HG03095 (cell line): ENCODE data around the gene PTF1A.

Experiments used
- ATAC-seq: cut with Tn5 transposase; IDR thresholded peaks from one replicate; pipeline ENCODE4 v1.9.1; 2021; ENCODE audit warnings: moderate library complexity; ENCODE audit not compliant: unreplicated experiment

PTF1A gene, protein sequence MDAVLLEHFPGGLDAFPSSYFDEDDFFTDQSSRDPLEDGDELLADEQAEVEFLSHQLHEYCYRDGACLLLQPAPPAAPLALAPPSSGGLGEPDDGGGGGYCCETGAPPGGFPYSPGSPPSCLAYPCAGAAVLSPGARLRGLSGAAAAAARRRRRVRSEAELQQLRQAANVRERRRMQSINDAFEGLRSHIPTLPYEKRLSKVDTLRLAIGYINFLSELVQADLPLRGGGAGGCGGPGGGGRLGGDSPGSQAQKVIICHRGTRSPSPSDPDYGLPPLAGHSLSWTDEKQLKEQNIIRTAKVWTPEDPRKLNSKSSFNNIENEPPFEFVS

DNA sequence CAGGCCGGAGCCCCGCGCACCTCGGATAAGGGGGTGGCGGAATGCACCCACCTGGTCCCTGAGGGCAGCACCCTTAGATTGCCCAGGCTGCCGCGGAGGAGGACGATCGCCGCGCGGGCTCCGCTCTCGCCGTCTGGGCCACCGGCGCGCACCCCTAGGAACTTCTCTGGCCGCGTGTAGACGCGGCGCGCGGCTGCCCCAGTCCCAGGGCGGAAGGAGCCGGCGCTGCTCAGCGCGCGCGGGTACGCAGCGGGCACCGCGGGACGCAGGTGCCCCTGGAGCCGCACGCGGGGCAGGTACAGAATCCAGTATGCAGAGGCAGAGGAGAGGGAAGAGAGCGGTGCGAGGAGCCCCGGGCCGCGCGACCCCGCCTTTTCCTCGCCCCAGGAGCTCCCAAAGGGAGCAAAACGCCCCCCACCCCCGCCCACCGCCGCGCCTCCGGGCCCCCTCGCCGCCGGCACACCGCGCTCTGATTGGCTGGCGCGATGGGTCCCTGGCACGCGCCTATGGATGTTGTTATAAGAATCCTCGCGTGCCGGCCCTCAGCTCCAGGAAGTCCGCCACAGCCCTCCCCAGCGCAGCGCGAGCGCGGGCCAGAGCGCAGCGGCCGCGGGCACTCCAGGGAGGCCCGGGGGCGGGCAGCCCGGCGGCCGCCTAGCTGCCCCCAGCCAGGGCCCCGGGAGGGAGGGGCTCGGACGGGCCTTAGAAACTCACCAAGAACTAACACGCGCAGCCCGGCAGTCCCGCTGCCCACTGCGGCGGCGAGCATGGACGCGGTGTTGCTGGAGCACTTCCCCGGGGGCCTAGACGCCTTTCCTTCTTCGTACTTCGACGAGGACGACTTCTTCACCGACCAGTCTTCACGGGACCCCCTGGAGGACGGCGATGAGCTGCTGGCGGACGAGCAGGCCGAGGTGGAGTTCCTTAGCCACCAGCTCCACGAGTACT, at the start of gene PTF1A:
PTF1A (plus strand) TSS at position 549 of the 948 bp plus-strand sequence; CDS start at position 768, 219 bp downstream.
- no peak for ATAC-seq

DNA sequence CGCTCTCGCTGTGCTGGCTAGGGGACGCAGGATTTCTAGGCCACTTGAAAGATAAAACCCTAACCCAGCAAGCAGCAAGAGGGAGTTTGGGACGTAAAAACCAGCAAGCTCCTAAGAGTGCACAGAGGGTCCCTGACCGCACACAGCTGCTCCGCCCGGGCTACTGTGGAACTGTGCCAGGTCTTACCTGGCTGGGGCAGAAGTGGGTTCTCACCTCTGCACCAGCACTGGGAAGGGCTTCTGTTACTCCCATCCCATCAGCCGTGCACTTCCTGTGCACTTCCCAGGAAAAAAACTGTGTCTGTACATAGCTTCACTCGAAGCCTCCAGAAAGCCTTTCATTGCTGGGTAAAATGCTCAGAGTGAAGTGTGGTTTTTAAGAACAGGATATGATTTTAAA, 45.9 kb upstream of the PTF1A start:
- ATAC-seq: no peak

DNA sequence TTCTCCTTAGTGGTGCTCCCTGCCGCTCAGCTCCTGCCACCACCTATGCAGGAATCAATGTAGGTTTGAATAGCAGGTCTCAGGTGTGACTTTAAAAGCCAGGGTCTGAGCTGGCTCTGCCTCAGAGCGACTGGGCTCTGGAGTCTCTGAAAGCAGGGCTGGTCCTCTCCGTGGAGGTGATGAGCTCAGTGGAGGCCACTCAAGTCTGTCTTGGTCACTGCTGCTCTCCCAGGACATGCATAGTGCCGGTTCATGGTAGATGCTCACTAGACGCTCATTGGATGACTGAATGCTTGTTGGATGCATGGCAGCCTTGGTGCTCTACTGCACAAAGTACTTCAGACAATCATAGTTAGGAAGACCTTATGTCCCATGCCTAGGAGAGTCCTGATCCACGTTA, 45.1 kb upstream of the PTF1A start:
- ATAC-seq: no peak

DNA sequence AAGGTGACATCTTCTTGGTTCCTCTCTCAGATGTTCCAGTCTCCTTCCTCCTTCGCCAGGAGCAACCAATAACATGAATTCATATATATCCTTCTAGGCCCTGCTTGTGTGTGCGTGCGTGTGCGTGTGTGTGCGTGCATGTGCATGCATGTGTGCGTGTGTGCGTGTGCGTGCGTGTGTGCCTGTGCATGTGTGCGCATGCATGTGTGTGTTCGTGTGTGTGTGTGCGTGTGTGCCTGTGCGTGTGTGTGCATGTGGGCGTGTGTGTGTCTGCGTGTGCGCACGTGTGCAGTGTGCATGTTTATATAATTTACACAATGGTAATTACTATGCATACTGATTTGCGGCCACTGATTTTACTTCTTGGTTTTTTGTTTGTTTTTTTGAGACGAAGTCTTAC, 43.9 kb upstream of the PTF1A start:
- no peak for ATAC-seq

DNA sequence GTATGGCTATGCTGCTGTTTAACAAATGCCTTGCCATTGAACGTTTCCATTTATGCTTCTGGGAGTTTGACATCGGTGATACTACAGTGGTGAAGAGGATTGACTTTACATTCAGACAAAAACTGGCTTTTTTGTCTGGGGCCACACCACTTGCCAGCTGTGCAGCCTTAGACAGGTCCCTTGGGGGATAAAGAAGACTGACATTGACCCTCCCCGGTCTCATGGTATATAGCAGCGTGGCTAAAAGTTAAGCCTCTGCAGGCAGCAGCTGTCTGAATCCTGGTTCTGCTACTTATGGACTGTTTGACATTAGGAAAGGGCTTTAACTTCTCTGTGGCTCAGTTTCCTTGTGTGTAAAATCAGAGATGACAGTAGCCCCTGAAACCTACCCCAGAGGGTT, 42.0 kb upstream of the PTF1A start:
- ATAC-seq: no peak

DNA sequence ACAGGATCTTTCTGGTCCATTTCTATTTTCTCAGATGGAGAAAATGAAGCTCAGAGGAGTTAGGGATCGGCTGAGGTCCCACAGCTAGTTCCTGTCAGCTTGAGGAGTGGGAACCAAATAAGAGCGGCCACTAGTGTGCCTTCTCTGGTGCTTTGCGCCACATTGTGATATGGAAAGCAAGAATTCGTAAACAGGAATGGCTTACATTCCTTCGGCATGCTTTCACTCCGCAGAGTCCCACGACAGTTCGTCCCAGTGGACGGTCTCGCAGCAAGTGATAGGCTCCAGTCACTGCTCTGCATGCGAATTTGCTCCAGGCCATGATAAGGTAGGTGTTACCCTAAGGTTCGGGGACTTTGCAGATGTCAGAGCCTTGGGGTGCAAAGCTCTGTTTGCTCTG, 41.5 kb upstream of the PTF1A start:
- no peak for ATAC-seq

DNA sequence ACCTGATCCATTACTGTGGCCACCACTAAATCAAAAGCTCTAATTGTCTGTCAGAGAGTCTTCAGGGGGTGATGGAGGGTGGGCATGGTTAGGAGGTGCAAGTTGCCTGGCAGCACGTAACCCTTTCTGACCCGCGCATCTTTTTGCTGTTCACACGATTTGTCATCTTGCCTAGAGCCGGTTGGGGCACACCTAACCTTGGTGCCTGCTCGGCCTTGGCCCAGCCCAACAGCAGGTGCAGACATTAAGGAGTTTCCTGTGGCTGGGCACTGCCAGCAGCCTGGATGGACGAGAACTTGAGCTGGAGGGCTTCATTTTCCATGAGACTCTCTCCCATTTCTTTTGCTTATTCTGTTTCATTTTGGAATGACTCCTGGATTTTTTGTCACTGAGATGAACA, 41.0 kb upstream of the PTF1A start:
- no peak for ATAC-seq

DNA sequence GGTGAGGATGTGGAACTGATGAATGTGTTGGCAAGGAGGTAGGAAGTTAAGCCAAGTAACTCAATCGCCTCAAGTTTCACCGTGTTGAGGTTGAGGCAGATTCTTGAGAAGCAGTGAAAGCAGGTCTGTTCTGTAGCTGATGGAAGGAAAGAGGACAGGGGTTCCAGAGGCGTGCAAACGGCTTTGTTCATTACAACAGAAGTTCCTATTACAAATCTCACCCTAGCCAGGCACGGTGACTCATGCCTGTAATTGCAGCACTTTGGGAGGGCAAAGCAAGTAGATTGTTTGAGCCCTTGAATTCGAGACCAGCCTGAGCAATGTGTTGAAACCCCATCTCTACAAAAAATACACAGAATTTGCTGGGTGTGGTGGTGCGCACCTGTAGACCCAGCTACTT, 36.9 kb upstream of the PTF1A start:
- no peak for ATAC-seq

DNA sequence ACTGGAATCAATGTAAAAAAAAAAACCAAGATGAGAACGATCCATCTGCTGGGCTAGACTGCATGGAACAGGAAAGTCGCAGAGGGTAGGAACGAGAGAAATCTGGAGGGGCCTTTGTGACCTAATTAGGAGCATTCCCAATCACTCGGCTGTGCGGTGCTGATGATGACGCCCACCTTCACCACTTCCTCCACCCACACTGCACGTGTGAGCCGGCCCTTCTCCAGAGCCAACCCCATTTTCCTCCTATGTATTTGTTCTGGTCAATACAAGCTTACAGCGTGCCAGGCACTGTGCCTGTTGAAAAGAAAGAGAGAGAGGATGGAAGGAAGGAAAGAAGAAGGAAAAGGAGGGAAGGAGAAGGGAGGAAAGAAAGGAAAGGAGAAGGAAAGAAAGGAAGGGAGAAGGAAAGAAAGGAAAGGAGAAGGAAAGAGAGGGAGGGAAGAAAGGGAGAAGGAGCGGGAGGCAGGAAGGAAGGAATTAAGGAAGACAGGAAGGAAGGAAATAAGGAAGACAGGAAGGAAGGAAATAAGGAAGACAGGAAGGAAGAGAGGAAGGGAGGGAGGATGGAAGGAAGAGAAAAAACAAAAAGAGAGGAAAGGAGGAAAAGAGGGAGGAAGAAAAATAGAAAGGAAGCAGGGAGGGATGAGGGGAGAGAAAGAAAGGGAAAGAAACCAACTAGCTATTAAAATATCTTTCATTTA, 35.5 kb upstream of the PTF1A start:
- ATAC-seq: no peak

DNA sequence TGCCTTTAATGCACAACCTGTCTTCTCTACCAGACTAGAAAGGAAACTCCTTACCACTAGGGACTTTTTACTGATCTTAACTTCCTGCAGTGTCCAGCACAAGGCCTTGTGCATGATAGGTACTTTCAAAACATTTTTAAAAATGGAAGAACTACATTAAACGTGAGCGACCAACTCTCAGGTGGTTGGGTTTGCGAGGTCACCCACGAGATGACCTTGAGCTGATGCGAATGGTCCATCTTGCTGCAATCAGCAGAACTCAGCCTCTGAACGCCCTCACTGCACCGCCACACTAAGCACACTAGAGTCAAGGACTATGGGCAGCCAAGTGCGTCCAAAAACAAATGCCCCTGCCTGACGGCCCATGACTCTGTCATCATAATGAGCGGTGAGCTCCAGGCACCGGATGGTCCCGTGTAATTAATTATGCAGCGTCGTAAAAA, 34.9 kb upstream of the PTF1A start:
- ATAC-seq: peak; percentile 78

DNA sequence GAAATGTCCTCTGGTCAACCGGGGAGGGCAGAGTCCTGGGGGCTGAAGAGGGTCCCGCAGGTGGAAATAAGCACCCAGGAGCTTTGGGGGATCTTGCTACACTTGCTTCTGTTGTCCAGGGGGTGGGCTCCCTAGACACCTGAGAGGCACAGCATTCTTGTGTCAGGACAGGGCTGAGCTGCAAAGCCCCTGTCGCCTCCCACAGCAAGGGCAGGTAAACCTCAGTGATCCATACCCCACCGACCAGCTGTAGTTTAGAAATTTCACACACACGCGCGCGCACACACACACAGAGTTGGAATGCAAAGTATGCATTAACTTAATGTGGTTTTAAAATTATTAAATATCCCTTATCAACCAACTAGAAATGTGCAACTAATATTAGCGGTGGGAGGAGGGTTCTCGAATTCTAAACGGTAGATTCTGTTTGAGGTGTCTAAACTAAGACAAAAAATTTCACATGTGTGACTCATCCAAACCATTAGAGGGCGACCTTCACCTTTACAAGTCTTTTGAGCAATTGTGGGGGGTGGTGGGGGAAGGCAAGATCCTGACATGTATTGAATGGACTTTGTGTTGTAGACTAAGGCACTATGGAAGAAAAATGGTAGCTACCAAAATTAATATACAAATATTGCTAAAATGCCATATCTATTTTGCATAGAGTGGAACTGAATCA, 34.3 kb upstream of the PTF1A start:
- peak; percentile 50 for ATAC-seq

DNA sequence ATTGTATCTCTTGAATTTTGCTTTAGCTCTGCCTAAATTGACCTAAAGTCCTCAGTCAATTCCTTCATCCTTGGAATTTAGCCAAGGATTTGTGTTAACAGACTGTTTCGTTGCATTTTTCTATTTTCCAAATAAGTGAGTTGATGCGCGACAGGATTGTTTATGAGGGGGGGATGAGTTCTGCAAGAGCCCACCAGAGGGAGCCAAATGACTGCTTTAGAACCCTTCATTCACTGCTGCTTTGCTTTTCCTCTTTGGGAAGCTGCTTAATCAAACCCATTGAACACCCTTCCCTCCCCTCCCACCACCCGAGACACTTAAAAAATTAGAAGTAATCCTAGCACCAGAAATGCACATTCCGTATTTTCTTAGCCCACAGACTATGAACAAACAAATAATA, 33.7 kb upstream of the PTF1A start:
- ATAC-seq: peak; percentile 57

DNA sequence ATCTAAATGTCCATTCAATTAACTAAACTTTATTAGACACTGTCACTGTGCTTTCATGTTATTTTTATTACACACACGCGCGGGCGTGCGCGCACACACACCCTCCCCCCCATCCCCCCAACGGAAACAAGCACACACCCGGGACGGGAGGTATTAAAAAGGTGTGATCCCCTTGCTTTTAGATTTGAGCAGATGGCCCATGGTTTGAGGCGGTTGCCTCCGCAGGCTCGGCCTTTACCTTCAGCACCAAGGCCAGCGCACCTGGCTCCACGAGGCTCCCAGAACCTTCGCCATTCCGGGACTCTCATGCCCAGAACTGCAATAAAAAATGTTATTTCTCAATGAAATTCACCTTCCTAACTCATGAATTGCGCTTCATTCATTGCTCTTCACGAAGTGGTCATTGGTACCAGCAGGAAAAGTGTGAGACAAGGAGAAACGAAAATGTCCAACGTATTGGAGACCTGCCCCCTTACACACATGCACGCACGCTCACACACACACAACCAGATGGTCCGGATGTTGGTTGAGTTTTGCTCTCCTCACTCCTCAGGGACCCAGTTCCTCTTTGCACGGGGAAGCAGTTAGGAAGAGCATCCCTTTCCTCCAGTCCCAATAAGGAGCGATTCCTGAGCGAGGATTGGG, 20.8 kb upstream of the PTF1A start:
- no peak for ATAC-seq

DNA sequence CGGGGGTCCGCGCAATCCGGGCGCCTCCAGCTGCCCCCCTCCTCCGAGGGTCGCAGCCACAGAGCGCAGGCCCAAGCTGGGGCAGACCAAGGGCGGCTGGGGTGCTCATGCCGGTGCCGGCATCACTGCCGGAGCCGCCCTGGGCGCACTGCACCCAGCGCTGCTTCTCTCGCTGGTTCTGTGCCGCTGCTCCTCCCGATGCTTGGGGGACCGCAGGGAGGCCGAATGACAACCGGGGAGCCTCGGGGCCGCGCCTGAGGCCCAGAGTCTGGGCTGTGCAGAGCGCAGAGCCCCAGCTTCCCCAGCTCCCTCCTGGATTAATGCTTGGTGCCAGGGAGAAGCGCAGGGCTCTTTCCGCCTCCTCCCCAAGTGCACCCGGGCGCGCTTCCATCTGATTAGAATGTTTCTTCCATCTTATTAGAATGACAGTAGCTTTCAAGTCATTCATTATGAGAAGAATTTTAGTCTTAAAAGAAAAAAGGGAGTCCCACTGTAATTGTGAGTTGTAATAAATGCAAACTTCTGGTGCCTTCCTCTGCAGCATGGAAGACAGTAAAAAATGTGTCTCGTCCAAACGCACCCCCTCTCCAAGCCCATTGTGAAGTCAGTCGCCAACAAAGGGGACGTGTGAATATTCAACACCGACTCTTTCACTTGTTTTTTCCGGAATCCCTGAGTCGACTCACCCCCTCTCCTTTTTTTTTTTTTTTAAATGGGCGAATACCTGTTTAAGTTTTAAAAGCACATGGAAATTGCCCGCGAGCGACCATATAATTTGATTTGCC, 19.5 kb upstream of the PTF1A start:
- ATAC-seq: no peak

DNA sequence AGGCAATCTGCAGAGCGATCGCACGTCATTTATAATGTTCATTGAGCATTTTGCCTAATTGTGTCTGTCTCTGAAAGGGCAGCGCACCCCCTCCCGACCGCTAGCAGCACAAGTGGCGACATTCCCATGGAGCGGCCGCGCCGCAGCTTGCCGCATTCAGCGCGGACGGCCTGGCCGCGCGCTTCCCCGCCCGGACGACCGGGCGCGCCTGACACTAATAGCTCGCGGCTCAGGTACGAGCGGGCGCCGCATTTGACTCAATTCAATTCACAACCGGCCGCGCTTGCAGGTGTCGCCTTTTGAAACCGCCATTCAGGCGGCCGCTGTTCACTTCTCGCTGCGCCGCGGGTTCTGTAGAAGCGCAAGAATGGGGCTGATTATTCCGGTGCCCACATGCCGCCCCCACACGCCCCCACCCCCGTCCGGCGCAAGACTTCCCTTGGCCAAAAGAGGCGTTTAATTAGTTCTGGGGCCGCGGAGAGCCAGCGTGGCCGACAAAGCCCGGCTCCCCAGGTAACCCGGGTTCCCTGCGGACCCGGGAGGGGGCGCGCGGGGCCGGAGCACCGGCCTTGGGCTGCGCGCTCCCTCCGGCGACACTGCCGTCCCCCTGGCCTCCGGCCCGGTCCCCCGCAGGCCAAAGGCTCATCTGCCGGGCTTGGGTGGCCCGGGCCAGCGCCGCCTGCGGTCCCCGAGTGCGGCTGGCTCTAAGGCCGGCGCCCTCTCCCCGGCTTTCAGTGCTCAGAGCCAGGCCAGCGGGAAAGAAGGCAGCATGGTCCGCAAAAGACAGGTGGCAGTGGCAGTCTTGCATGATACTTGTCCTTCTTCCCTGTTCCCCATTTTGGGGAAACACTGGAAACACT, 18.7 kb upstream of the PTF1A start:
- no peak for ATAC-seq

DNA sequence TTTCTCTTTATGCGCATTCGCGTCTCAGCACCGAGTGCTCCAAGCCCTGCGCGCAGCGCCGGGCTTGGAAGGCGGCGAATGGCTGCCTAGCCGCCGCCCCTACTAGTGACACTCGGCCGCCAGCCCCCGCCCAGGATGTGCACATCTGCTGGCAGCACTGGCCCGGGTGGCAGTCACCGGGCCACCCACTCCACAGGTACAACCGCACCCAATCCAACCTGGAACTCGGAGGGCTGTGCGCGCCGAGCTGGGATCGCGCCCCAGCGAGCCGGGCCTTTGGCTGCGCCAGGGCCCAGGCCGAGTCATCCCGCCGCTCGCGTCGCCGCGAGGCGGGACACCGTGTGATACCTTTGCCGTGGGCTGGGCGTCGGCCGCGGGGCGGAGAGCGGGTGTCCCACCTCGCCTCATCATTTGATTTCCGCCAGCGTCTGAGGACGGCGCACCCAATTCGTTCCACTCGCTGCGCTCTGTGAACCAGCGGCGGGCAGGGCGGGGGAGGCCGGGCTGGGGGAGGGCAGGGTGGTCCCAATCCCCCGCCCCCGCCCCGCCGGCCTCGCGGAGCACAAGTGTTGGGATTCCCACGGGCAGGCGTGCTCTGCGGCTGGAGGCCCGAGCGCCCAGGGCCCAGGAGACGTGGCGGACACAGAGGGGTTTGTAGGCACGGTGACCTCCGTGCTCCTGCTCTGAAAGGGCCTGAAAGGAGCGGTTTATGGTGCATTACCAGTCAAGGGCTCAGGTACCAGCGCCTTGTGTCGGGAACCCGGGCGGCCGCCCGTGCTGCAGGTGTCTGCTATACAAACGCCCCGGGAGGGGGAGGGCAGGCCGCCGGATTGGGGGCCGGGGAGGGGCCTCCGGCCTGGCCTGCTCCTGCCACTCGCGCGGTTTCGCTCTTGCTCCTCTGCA, 17.8 kb upstream of the PTF1A start:
- no peak for ATAC-seq

DNA sequence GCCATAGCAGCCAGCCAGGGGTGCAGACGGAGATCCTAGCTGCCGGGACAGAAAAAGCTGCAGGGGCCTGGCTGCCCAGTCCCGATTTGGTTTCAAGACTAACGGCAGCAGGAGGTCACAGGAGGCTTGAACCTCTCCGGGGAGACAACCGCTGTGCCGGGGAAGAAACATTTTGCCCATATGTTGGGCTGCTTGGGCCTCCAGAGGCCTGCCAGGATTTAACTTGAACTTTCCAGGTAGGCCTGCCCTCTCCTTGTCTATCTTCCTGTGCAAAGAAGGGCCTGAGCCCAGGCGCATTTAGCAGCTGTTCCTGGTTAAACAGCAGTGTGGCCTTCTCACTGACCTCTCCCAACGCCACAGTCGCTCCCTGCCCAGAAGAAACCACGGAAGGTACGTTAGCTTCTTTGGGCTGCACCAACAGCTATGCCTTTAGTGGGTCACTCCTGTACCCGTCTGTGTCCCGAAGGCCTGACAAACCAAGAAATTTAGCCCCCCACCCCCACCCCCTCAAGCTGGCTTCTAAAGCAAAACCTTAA, 17.1 kb upstream of the PTF1A start:
- no peak for ATAC-seq
